GM19455 (cell line): ENCODE data around the gene NUP62.

Source experiments
- ATAC-seq: cut with Tn5 transposase; IDR thresholded peaks from one replicate; pipeline ENCODE4 v1.9.1; 2021; ENCODE audit not compliant: unreplicated experiment

Gene NUP62

GRCh38 chr19:49869484-49870308 is 59.6 kb downstream of the NUP62 start:
- ATAC-seq, result peak; percentile 67

GRCh38 chr19:49869009-49869483 is 60.3 kb downstream of the NUP62 start:
- peak; percentile 4 for ATAC-seq

DNA sequence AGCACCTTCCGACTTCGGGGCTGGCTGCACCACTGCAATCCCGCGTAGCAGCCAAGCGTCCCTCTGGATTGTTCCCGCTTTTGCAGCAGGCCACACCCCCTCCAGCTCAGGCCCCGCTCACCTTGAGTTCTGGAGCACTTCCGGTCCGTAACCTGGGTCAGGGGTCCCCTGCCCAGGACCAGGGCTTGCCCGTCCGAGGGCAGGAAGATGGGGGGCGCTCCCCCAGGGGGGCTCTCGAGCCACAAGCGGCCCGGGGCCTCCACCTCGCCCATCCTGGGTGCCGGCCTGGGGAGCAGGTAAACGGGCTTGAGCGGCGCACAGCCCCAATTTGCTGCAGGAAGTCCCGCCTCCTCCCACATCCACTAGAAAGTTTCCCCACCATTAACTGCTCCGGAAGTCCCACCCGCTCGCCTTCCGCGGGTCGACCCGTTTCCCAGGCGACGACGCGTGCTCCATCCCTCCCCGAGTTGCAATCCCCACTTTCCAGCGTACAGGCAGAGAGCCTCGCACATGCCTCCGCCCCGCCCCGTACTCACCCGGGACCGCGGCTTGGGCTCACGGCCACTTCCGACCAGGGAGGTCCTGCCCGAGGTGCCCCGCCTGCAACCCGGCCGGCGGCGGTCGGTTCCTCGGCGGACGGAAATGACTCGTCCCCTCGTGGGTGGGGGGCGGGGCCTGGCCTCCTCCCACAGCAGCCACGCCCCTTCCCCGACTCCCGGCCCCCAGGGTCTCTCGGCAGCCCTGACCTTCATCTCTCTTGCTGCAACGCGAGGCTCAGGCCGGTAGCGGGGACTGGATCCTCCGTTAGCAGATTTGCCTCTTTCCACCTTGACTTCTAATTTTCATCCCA is 62.1 kb downstream of the NUP62 start, which contains the start of gene PNKP:
PNKP (minus strand) TSS at position 644 of the 850 bp plus-strand sequence; CDS start at position 272, 372 bp downstream.
- ATAC-seq, result peak; percentile 44

GRCh38 chr19:49864890-49865289 is 64.4 kb downstream of the NUP62 start:
- ATAC-seq, result no peak

GRCh38 chr19:49863935-49864320 is 65.4 kb downstream of the NUP62 start:
- no peak for ATAC-seq

DNA sequence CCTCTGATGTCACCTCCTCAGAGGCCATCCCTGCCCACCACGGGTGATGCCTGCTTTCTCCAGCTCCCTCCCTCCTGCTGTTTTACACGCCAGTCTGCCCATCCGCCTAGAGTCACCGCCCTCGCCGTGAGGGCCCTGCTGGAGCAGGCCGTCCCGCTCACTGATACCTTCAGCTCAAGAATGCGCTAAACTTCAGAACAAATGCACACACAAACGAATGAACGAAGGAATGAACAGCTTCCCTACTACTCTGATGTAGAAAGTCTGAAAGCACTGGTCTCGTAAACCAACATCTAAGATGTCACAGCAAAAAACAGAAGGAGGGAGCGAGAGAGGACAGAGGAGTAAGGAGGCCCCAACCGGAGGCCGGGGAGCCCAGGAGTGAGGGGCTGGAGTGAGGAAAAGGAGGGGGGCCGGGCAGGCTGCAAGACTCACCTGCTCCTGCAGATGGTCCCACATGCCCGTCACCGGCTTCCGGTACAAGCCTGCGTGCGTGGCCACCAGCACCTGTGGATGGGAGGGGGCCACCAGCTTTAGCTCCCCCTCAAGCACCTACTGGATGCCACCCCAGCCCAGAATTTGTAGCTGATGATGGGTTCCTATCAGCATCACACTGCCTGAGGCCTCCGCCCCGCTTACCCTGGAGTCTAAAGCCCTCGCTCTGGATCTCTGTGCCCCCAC is 65.9 kb downstream of the NUP62 start:
- ATAC-seq, result no peak

DNA sequence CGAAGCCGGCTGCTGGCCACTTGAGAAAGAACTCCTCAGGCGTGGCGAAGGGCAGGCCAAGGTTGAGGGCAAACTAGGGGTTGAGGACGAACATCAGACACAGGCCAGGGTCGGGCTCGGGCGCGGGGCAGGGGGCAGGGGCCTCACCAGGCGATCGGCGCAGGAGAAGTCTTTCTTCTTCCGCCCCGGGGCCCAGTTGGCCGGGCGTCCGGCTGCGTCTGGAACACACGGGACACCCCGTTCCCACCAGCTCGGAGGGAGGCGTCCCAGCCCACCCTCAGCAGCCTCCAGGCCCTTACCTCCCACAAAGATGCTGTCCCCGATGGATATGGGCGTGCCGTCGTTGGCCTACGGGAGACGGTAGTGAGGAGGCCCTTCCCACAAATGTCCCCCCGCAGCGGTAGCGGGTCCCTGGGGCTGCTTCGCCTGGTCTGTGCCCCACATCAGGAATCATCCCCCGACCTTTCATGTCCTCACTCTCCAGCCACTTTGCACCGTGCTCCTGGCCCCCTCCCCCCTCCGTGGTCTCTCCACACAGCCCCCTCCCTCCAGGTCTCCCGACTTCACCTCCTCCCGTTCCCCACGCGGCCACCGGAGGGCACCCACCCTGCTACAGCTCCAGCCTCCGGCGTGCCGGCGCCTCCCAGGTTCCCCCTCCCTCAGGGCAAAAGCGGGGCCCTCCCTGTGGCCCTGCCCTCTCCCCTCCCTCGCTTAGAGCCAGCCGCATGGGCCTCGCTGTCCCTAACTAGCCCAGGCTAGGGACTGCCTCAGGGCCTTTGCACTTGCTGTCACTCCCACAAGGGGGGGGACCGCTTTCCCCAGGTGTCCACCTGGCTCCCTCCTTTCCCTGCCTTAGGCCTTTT is 66.7 kb downstream of the NUP62 start:
- no peak for ATAC-seq

GRCh38 chr19:49861541-49862378 is 67.5 kb downstream of the NUP62 start:
- no peak for ATAC-seq

DNA sequence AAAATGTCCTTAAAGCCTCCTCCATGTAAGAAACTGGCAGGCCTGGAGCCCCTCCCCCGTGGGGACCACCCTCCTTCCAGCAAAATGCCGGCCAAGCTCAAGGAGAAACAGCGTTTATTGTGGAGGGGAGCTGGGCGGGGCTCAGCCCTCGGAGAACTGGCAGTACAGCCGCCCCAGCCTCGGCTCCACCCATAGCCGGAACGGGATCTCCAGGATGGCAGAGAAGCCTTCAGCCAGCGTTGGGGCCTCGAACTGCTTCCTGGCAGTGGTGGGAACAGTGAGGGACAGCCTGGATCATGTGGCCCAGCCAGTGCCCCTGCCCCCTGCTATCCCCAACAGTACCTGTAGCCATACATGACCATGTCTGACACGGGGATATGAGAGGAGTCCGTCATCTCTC is 68.2 kb downstream of the NUP62 start:
- no peak for ATAC-seq

DNA sequence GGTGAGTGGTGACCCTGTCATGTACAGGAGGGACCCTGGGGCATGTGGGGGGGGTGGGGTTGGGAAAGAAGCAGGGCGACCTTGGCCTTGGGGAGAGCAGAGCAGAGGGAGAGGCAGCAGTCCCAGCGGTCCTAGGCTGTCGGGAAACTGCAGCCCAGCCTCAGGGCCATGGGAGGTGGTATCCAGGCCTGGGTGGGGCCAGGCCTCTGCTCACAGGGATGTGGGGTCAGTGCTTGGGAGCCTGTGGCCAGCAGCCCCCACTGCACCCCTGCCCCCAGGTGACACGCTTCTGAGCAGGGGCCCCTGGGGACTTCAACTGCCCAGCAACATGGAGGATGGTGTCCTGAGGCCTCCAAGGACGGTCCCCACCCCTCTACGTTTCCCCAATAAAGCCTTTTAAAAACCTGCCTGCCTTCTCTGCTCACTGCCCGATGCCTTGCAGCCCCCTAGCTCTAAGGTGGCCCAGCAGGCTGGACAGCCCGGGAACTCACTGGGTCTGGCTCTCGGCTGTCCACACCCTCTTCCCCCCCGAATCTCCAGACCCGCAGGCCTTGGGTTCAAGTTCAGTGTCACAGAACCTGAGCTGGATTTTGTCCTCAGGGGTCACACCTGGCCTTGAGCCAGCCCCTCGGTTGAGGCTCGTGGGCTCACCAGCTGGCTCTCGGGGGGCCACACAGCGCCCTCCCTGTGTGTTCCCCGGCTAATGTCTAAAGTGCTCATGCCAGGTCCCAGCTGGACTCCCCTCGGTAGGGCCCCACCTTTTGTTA is 68.8 kb downstream of the NUP62 start:
- ATAC-seq, result no peak

GRCh38 chr19:49859682-49860335 is 69.5 kb downstream of the NUP62 start:
- no peak for ATAC-seq

GRCh38 chr19:49858088-49858985 is 71.0 kb downstream of the NUP62 start:
- no peak for ATAC-seq

- ATAC-seq, result no peak
Observed at GRCh38 chr19:49857838-49858087, 71.5 kb downstream of the NUP62 start.

GRCh38 chr19:49857061-49857837 is 72.1 kb downstream of the NUP62 start:
- no peak for ATAC-seq
